ENCODE results near the gene SCN9A. TPM values are rescaled to one million over a fixed set of nuclear protein-coding genes. Genes with fewer than 3 reads are reported as not detected.

Gene SCN9A
- total and polyA plus RNA-seq, 12 donors, result 0.10 to 2.9 (median 0.79) TPM

- Histone ChIP-seq H3K27me3 (no peaks in the 10 kb centered on the region), H3K4me1 (no peaks in the 10 kb centered on the region), H3K36me3 (no peaks in the 10 kb centered on the region), H3K27ac (no peak overlapping the region), H3K9me3 (no peaks in the 10 kb centered on the region), H3K4me3 (no peak overlapping the region)
- ATAC-seq, result no peak
- intact Hi-C loops (cut with DNase I), result no loop called here
- DNase-seq, result no peak
- TF ChIP-seq CTCF (IDR thresholded peaks at IDR 0.05), result no peak
- WGBS, 2 donors, result 23 to 33% methylated on average over 3 of the region's 3 CpGs
Measured at GRCh38 chr2:166335284-166335683, 40.5 kb downstream of the SCN9A start.

GRCh38 chr2:166334805-166335204 is 40.9 kb downstream of the SCN9A start:
- Histone ChIP-seq H3K27me3 (no peaks in the 10 kb centered on the region), H3K27ac (no peak overlapping the region), H3K4me3 (no peak overlapping the region), H3K9me3 (no peaks in the 10 kb centered on the region), H3K36me3 (no peaks in the 10 kb centered on the region), H3K4me1 (no peaks in the 10 kb centered on the region)
- intact Hi-C loops (cut with DNase I), result no loop called here
- ATAC-seq (no peak), DNase-seq (no peak)
- no peak for TF ChIP-seq CTCF (IDR thresholded peaks at IDR 0.05)

- H3K27ac ChIP-seq, result no peak overlapping the region
- TF ChIP-seq CTCF (IDR thresholded peaks at IDR 0.05), result no peak
- H3K4me3 ChIP-seq, result no peak overlapping the region
- no peaks in the 10 kb centered on the region for H3K9me3 ChIP-seq
- H3K27me3 ChIP-seq, result no peaks in the 10 kb centered on the region
- intact Hi-C loops (cut with DNase I), result no loop called here
- H3K36me3 ChIP-seq, result no peaks in the 10 kb centered on the region
- DNase-seq (no peak), ATAC-seq (no peak)
- no peaks in the 10 kb centered on the region for H3K4me1 ChIP-seq
- 73 to 83% methylated on average over 2 of the region's 2 CpGs for WGBS, 2 donors
Measured at GRCh38 chr2:166333801-166334200, 41.9 kb downstream of the SCN9A start.

- Histone ChIP-seq H3K4me1 (no peaks in the 10 kb centered on the region), H3K27ac (no peak overlapping the region), H3K4me3 (no peak overlapping the region), H3K36me3 (no peaks in the 10 kb centered on the region), H3K9me3 (no peaks in the 10 kb centered on the region), H3K27me3 (no peaks in the 10 kb centered on the region)
- no peak for ATAC-seq
- no peak for DNase-seq
- no peak for TF ChIP-seq CTCF (IDR thresholded peaks at IDR 0.05)
- intact Hi-C loops (cut with DNase I), result no loop called here
Measured at GRCh38 chr2:166332106-166332505, 43.6 kb downstream of the SCN9A start.

- H3K9me3 ChIP-seq, result no peaks in the 10 kb centered on the region
- no peaks in the 10 kb centered on the region for H3K36me3 ChIP-seq
- intact Hi-C loops (cut with DNase I), result no loop called here
- no peak for DNase-seq
- no peak overlapping the region for H3K4me3 ChIP-seq
- no peak for TF ChIP-seq CTCF (IDR thresholded peaks at IDR 0.05)
- H3K4me1 ChIP-seq, result no peaks in the 10 kb centered on the region
- WGBS, 2 donors, result 87% methylated on average over 1 of the region's 1 CpG
- ATAC-seq, result no peak
- H3K27me3 ChIP-seq, result no peaks in the 10 kb centered on the region
- H3K27ac ChIP-seq, result no peak overlapping the region
Measured at GRCh38 chr2:166331468-166331867, 44.3 kb downstream of the SCN9A start.
